HG03575 (cell line): Measurements from ENCODE around the gene MPPE1.

Experiments
- ATAC-seq: cut with Tn5 transposase; IDR thresholded peaks from one replicate; pipeline ENCODE4 v1.9.1; 2021; ENCODE audit not compliant: unreplicated experiment, insufficient number of reproducible peaks, low FRiP score; ENCODE audit errors: extremely low read depth

The MPPE1 gene

DNA sequence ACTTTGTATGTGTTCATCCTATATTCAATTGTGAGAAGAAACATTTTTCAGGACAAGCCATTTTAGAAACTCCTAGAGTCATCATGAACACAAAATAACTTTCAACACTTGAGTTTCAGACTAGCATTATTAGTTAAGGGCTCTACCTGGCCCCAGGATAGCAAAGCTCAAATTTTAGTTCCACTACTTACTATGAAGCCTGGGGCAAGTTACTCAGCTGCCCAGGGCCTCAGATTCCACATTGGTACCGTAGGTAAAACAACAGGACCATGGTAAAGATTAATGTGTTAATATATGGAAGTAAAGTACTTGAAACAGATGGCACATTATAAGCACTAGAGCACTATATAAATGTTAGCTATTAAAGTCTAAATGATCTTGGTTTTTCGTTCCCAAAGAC is 19.4 kb downstream of the MPPE1 start:
- no peak for ATAC-seq

DNA sequence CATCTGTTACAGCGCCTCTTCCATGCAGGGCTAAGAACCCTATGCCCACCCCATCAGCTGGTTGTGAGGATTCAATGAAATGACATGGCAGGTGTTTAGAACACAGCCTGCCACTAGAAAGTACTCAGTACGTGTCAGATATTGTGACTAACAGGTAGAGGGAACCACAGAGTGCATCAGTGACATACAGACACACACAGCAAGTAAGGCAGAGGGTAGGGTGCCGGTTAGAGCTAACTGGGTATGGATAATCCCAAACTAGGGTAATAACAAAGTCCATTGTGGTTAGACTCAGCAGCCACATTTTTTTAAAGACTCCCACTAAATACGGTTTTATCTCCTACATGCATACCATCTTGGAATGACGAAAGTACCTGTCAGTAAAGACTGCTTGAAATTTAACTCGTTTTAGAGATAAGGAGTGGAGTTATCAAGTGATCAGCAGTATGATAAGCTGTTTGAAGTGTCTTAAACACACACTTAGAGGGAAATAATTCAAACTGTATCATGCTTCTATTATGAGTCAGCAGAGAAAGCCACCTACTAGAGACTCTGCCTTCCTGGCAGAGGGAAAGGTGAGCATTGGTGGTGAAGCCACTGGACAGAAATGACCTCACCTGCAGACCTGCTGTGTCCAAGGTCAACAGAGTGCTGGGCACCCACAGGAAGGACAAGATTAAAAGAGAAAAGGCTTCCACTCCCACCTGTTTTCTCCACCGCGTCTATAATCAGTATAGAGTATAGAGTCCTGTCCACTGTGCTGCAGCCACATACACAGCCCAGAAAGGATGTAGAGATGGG is 20.6 kb downstream of the MPPE1 start:
- ATAC-seq: no peak

DNA sequence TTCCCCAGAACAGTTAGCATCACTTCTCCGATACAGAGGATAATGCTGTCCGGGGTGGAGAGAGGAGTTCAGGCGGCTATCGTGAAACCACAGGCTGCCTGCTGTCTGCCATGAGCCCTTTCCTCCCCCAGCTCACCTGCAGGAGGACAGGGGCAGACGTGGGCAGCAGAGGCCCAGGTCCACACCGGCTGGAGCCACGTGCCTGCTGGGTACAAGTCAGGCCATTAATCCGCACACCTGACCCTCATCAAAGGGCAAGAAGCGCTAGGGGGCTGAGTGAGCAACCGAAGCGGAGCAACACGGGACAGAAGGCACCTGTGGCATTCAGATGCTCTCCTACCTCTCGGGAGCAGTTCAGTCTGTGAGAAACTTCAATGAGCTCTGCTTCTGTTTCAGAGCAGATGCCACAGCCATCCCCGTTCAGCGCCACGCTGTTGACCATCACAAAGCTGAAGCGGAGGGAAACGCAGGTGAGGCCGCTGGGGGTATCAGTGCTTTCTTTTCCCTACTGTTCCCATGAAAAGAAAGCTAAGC is 21.5 kb downstream of the MPPE1 start:
- no peak for ATAC-seq

DNA sequence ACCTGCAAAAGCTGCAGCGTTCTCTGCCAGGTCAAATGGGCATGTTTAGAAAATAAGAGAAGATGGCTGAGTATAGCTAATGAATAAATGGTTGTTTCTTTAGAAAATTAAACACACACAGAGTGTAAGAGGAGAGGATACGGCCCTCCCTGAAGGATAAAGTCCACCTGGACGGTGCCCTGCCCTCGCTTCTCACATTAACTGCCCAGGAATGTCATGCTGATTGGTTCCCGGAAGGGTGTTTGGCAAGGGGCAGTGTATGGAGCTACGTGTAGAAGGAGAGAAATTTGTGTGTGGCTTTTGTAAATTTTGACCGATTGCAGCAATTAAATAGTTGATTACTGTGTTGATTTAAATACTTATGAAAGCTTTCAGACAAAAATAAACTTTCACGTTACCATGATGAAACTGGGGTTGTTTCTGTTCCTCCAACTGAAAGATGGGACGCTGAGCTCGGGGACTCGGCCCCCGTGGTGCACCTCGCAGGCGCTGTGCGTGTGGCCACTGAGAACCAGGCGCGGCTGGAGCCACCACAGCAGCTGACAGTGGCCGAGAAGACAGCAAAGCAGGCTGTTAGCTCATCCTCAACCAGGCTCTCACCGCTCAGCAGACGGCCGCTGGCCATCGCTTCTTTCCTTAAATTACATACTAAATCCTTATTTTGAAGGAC is 22.7 kb downstream of the MPPE1 start:
- no peak for ATAC-seq

DNA sequence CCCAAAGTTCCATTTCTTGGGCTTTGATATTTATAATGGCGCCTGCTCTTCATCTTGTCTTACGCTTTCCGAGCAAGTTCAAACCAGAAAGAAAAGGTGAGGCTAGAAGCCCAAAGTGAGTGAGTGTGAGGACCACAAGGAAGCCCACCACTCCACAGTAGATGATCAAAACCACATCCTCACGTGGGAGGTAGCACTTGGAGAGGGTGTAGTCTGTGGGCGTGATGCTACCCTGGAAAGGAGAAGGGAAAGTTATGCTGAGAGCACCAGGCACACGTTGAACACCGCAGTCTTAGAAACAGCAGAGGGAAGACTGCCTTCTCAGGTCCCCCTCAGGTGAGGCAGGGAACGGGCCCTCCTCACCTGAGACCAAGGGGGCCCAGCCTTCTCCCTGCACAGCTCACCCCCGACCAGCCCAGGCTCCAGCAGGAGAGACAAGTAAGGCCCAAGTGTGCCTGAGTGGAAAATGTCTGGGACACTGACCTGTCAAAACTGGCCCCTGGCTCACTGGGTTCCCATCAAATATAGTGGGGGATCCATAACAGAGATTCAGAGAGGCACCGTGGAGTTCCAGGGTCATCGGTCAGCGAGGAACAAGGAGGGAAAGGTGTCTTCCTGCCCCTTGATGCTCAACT is 23.6 kb downstream of the MPPE1 start:
- ATAC-seq: no peak

DNA sequence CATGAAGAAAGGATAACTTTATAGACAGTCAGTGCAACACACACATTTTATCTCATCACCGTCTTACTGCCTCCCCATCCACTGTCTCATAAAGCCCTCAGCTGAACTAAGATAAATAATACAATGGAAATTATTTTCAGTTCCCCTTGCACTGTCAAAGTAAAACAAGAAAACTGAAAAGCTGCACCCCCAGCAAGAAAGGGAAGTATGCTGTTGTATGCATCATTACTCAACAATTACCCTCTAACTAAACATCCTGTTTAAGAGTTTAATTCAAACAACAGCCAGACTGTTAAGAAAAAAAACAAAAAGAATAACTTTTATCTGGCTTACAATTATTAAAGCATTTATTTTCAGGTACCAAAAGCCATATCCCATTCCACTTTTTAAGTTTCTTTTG is 25.0 kb downstream of the MPPE1 start:
- peak; percentile 78 for ATAC-seq

DNA sequence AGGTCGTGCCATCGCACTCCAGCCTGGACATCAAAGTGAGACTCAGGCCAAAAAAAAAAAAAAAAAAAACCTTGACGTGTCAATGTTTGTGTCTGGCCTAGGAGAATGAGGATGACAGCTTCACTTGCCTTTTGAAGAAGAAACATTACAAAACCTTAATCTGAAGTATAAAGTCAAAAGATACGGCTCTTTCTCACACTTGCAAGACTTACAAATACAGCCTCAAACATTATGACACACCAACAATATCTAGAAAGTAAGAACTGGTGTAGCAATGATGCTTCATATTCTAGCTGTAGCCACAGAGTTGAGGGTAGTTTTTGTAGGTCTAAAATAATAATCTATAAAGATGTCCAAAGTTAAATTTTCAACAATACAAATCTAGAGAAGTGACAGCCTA is 25.5 kb downstream of the MPPE1 start:
- no peak for ATAC-seq

DNA sequence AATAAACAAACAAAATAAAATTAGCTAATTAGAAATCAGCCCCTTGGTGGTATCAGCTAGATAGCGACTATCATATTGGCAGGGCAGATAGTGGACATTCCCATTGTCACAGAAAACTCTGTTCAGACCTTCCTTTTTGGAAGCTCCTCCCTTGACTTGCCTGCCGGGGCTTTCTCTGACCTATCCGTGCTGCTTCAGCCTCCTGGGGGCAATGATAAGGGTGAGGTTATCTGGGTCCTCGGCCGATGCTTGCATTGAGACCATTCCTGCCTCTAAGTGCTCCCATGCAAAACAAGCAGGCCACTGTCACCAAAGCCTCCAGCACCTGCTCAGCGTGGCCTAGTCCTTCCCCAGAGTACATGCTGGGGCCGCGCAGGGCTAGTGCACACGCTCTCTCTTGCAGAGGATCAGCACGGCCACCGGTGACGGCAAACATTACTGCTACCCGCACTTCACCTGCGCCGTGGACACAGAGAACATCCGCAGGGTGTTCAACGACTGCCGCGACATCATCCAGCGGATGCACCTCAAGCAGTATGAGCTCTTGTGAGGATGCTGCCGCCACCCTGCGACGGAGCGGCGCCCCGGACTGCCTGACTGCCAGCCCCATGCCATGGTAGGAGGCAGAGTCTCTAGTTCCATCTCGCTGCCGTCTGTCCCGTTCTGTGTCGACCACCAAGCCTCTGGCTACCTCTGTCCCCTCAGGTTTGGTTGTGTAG is 27.4 kb downstream of the MPPE1 start:
- no peak for ATAC-seq

DNA sequence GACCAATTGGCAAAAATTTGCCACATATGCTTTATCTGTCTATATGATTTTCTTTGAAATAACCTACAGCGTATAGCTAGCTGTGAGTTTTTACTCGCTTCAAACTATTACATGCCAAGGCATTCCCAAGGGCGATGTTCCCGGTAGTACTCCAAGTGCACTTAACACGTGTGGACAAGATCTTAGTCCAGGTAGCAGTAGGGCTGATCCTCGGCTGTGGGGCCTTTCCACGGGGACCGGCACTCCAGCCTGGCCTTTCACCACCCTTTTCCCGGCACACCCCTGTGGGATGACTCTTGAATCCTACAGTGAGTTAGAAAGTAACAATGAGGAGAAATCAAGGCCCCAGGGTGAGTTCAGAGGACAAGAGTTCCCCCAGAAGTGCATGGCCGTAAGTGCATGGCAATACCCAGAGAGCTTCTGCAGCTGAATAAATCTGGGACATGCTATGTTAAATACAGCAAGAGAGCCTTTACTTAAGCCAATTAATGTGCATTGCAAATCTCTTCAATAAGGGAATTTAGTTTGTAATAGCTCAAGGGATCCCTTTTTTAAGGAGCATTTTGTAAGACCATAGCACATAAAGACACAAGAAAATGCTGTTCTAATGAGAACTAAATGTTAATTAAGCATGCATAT is 30.5 kb downstream of the MPPE1 start:
- no peak for ATAC-seq

DNA sequence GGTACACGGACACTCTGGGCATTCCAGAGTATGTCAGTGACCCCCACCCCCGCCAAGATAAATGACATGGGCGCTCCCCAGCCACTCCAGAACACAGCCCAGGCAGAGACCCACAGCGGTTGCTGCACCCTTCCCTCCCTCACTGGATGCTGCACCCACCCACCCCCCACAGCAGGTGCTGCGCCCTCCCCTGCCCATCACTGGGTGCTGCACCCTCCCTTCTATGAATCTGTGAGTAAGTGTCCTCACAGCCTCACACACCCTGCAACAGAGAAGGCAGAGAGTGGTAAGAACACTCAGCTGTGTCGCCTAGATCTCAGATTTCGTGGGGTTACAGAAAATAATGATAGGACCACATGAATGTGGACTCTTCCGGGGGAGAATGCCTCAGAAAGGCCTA is 33.4 kb downstream of the MPPE1 start:
- ATAC-seq: no peak

DNA sequence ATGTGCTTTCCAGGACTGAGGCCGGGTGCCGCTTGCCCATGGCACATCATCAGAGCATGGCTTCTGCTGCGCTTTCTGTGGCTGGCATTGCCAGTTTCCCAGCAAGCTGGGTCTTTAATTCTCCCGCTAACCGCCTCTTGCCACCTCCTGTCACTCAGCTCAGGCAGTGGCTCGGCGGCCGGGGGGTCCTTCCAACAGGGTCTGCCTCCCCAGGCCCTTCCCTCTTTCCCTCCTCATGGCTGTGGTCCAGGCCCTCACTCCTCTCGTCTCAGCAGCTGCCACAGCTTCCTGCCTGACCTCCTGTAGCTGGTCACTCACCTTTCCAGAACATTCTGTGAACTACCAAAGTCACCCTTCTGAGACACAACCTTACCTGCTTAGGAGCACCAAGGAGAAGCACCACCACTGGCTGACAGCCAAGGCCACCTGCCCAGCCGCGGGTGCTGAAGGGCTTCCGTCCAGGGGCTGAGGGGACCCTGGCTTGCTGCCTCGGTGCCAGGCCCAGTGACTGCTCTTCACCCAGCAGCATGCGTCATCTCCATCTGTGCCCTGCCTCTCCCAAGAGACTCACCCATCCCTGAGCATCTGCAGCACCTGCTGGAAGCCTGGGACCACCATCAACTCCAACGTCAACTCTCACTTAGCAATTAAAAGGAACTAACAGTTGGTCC is 34.3 kb downstream of the MPPE1 start:
- ATAC-seq: no peak

DNA sequence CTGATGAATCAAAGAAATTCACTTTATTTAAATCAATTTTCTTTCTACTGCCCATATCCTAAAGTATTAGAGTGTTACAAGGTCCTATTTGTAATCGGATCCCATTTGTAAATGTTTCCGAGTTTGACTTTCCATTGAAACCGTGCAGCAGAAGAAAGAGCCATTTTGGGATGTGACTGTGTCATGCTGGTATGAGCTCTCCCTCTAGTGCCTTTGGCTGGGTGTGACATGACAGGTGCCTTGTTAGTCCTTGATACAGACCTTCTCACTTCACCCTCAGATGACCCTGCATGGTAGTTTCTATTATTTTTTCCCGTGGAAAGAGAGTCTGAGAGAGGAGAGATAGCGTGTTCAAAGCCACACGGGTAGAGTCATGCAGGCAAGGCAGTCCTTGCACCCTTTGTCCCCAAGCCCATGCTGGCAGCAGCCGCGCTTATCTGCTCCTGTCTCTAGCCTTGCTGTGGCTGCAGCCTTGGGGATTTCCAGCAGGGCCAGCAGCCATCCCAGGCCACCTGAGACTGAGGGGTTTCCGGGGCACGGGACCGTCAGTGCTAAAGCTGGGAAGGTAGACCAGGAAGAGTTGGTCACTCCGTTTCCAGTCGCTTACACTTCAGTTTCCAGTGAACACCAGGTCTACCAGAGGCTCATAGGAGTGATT is 35.5 kb downstream of the MPPE1 start:
- ATAC-seq: no peak

DNA sequence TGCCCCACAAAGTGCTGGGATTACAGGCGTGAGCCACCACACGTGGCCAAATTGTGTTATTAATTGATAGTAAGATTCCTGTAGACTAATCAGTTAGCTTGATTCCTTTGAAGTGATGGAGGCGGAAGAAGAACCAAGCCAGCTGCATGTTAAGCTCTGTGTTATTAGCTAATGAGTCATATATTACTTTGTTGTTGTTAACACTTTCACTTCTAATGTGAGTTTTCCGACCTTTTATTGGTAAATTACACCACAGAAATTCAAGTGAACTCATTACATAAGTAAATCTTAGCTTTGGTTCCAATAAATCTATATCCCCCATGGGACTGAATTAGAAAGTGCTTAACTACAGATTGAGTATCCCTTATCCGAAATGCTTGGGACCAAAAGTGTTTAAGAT is 36.6 kb downstream of the MPPE1 start:
- no peak for ATAC-seq

DNA sequence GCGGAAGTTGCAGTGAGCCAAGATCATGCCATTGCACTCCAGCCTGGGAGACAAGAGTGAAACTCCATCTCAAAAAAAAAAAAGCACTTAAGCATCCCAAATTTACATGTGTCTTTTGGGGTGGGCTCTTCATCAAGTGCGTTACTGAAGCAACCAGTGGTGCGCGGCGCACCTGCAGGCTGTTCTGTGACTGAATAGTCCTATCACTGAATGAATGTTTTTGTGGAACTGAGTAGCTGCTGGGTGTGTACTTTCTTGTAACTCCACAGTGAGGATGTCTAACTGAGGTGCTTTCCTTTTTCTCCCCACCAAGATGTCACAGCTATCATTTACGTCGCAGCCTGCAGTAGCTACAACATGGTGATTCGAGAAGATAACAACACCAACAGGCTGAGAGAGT is 39.9 kb downstream of the MPPE1 start:
- ATAC-seq: no peak

DNA sequence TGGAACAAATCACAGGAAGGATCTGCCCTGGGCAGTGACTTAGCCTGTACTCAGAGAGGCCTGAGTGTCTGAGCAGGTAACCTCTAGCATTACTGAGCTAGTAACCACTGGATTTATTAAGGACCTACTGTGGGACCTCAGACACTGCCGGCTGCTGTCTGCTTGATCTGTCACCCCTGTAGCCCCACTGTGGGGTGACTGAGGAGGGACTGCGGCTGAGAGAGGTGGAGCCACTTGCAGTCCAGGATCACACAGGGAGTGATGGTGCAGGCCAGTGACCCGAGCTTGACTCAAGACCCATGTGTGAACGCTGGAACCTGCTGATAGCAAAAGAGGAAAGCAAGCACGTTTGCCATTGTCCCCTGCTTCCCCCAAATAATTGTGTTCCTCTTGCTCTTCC is 41.4 kb downstream of the MPPE1 start:
- ATAC-seq: no peak

DNA sequence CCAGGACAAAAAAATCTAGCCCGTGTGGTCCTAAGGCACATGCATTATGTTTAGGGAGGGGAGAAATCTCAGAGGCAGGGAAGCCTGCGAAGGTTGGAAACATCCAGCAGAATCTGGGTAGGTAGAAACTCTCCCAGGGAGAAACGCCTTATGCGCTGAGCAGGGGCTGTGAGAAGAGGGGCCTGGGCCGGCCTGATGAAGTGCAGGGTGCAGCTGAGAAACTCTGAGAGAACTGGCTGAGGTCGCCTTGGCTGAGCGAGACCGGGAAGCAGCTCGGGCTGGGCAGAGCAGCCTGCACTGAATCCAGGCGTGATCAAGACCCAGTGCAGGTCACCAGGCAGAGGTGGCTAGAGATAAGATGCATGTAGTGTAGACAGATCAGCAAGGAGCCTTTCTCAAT is 41.8 kb downstream of the MPPE1 start:
- ATAC-seq: no peak

DNA sequence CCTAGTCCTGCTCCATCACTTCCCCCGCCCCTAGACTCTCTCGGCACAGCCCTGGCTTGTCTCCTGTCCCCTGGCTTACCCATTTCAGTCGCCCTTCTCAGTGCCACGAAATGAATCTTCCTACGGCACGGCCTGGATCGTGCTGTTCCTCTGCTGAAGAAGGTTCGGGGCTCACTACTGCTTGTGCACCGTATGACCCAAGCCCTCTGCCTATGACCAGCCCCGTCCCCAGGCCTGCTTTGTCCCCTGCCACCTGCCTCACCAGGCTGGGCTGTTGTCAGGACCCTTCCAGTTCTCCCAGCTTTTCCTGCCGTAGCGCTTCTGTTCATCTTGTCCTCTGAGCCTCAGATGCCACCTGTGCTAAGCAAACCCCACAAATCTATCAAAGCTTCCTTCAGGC is 43.0 kb downstream of the MPPE1 start:
- no peak for ATAC-seq

DNA sequence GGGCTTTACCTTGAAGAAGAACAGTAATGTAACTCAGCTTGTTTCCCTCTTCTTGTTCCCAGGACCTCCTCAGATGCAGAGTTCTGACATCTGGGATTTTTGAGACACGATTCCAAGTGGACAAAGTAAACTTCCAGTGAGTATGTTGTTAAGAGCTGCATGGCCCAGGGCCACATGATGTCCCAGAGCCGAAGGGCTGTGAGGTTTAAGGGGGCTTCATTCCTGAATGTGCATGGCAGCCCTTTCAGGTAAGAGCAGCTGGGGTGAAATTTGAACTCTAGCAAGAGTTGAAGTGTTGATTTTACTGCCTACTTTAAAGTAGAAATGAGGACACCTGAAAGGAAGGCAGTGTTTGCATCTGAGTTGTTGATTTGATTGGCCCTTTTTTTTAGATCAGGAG is 43.6 kb downstream of the MPPE1 start:
- no peak for ATAC-seq
